Fibroblast of gingiva (primary cell): ENCODE results near the gene ZNF189.

ENCODE experiments used
- DNase-seq: peaks from one replicate; pipeline ENCODE4 v3.0.0-alpha.2; 2011; ENCODE audit warnings: low read depth

The ZNF189 gene

GRCh38 chr9:101453776-101454570 lies 55.3 kb downstream of the ZNF189 start:
- peak; percentile 18 for DNase-seq

- DNase-seq, result peak; percentile 18
Measured at GRCh38 chr9:101455656-101456240, 57.1 kb downstream of the ZNF189 start.

DNA sequence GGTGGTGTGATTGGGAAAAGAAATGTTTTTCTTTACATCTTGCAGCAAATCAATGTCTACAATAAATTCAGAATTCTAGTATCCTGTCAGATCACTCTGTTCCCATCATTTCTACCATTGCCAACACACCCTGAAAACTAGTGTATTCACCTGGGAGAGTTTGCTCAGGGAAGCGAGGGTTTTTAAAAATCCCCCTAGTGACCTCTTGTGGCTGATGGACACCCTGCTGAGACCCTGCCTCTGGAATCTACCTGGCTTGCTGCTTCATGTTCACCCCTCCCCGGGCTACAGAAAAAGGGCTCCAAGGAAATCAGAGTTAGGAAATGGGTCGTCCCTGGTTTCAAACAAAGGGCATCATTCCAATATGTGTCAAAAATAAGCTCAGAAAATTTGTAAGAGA lies 58.4 kb downstream of the ZNF189 start:
- DNase-seq, result no peak

DNA sequence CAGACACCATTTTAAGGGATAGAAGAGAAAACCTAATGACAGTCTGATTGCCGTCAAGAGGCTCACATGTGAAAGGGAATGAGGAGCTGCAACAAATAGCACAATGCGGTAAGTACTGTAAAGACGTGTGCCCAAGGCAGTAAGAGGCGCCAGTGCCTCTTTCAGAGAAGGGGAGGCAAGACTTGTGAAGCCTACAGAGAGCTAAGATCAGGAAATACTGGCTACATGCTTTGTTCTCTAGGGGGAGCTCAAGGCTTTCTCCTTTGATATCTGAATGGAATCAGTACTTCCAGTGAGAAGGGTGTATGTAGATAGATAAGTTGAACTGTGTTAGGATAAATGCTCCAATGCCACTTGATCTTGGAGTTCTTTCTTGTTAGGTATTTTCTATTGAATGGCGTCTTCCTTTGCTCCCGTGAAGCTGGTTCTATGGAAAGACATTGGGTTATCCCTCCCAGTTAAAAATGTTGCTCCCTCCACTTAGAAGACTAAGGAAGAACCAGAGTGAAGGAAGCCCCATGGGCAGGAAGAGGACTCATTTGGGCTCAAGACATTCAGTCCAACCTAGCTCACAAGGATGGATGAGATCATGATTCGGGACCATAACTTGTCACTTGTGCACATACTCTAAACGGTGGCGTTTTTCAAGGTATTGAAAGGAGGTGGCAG lies 60.4 kb downstream of the ZNF189 start:
- peak; percentile 69 for DNase-seq
